H9 (cell line): ENCODE data around the gene ABI3. TPM values are rescaled to one million over a fixed set of nuclear protein-coding genes. Genes with fewer than 3 reads are reported as not detected.

Experiments
- DNase-seq: peaks from one replicate; pipeline ENCODE4 v3.0.0-alpha.2; 2017
- H2AFZ ChIP-seq: one replicate; pipeline ENCODE4 v1.6.1; 2013; ENCODE audit warnings: mild to moderate bottlenecking, low read length, control low read depth, moderate library complexity
- H2AK5ac ChIP-seq: 2 replicates; pipeline ENCODE4 v1.6.1; 2013; ENCODE audit warnings: low read length, control low read depth, mixed read lengths; ENCODE audit not compliant: insufficient read length
- H2BK120ac ChIP-seq: one replicate; pipeline ENCODE4 v1.6.1; 2013; ENCODE audit warnings: low read depth, mild to moderate bottlenecking, low read length, control low read depth, inconsistent platforms; ENCODE audit not compliant: poor library complexity, severe bottlenecking
- H2BK12ac ChIP-seq: 2 replicates; pipeline ENCODE4 v1.6.1; 2013; ENCODE audit warnings: low read length, control low read depth, mixed read lengths, low read depth; ENCODE audit not compliant: insufficient read length
- H2BK15ac ChIP-seq: 2 replicates; pipeline ENCODE4 v1.6.1; 2013; ENCODE audit warnings: low read depth, low read length, control low read depth
- H2BK20ac ChIP-seq: one replicate; pipeline ENCODE4 v1.6.1; 2013; ENCODE audit warnings: low read depth, mild to moderate bottlenecking, low read length, control low read depth, inconsistent platforms; ENCODE audit not compliant: poor library complexity, severe bottlenecking
- H2BK5ac ChIP-seq: 2 replicates; pipeline ENCODE4 v1.6.1; 2013; ENCODE audit warnings: low read length, control low read depth, mixed read lengths; ENCODE audit not compliant: insufficient read length
- H3K14ac ChIP-seq: 2 replicates; pipeline ENCODE4 v1.6.1; 2013; ENCODE audit warnings: low read length, control low read depth; ENCODE audit not compliant: insufficient read depth
- H3K18ac ChIP-seq: 2 replicates; pipeline ENCODE4 v1.6.1; 2013; ENCODE audit warnings: low read depth, mild to moderate bottlenecking, mixed read lengths, low read length, control low read depth; ENCODE audit not compliant: insufficient read length
- H3K23ac ChIP-seq: 2 replicates; pipeline ENCODE4 v1.6.1; 2013; ENCODE audit warnings: low read length, control low read depth, mixed read lengths, low read depth; ENCODE audit not compliant: insufficient read length
- H3K23me2 ChIP-seq: 2 replicates; pipeline ENCODE4 v1.6.1; 2013; ENCODE audit warnings: low read depth, mild to moderate bottlenecking, mixed read lengths, low read length, control low read depth; ENCODE audit not compliant: insufficient read length, poor library complexity, severe bottlenecking
- H3K27ac ChIP-seq: 2 replicates; pipeline ENCODE4 v1.5.1; 2013; ENCODE audit warnings: low read length, control low read depth, mixed read lengths, low read depth; ENCODE audit not compliant: insufficient read length
- H3K27me3 ChIP-seq: 2 replicates; pipeline ENCODE4 v1.6.1; 2013; ENCODE audit warnings: low read length, control low read depth, inconsistent platforms; ENCODE audit not compliant: insufficient read depth
- H3K4ac ChIP-seq: 2 replicates; pipeline ENCODE4 v1.6.1; 2013; ENCODE audit warnings: low read depth, mild to moderate bottlenecking, control low read depth, inconsistent platforms, low read length, moderate library complexity
- H3K4me1 ChIP-seq: 2 replicates; pipeline ENCODE4 v1.6.1; 2013; ENCODE audit warnings: low read length, control low read depth, inconsistent platforms; ENCODE audit not compliant: insufficient read depth
- H3K4me2 ChIP-seq: 2 replicates; pipeline ENCODE4 v1.6.1; 2013; ENCODE audit warnings: low read length, control low read depth, mixed read lengths; ENCODE audit not compliant: insufficient read length, insufficient read depth
- H3K56ac ChIP-seq: 2 replicates; pipeline ENCODE4 v1.6.1; 2013; ENCODE audit warnings: low read depth, mild to moderate bottlenecking, mixed read lengths, low read length, control low read depth; ENCODE audit not compliant: insufficient read length
- H3K79me1 ChIP-seq: 2 replicates; pipeline ENCODE4 v1.6.1; 2013; ENCODE audit warnings: low read depth, mild to moderate bottlenecking, moderate library complexity, low read length, control low read depth, inconsistent platforms; ENCODE audit not compliant: insufficient read depth, poor library complexity, severe bottlenecking
- H3K79me2 ChIP-seq: 2 replicates; pipeline ENCODE4 v1.6.1; 2013; ENCODE audit warnings: low read length, control low read depth, inconsistent platforms; ENCODE audit not compliant: insufficient read depth
- H3K9ac ChIP-seq: 2 replicates; pipeline ENCODE4 v1.6.1; 2013; ENCODE audit warnings: low read length, control low read depth, mixed read lengths; ENCODE audit not compliant: insufficient read length; ENCODE audit errors: extremely low read depth
- H3K9me3 ChIP-seq: one replicate; pipeline ENCODE4 v1.6.1; 2013; ENCODE audit warnings: low read depth, low read length, inconsistent platforms; ENCODE audit not compliant: control insufficient read depth
- H3T11ph ChIP-seq: one replicate; pipeline ENCODE4 v1.6.1; 2013; ENCODE audit warnings: mild to moderate bottlenecking, low read length, control low read depth, inconsistent platforms
- H4K20me1 ChIP-seq: one replicate; pipeline ENCODE4 v1.6.1; 2013; ENCODE audit not compliant: control insufficient read depth, insufficient read length, insufficient read depth
- H4K5ac ChIP-seq: 2 replicates; pipeline ENCODE4 v1.6.1; 2013; ENCODE audit warnings: low read depth, mild to moderate bottlenecking, mixed read lengths, low read length, control low read depth; ENCODE audit not compliant: insufficient read length
- H4K8ac ChIP-seq: replicated peaks from 2 replicates; pipeline ENCODE4 v1.6.1; 2013; ENCODE audit warnings: low read length, control low read depth, mixed read lengths, low read depth; ENCODE audit not compliant: insufficient read length
- H4K91ac ChIP-seq: 2 replicates; pipeline ENCODE4 v1.6.1; 2013; ENCODE audit warnings: low read depth, mild to moderate bottlenecking, moderate library complexity, mixed read lengths, low read length, control low read depth; ENCODE audit not compliant: insufficient read length
- H3K27ac Mint-ChIP-seq, 3 experiments: 2 replicates in 2 of 3; 3 replicates in 1 of 3; pipeline ENCODE4 v1.8.0; 2020 to 2021; ENCODE audit warnings: mixed read lengths in 3 of 3, mild to moderate bottlenecking in 1 of 3, moderate library complexity in 1 of 3
- H3K27me3 Mint-ChIP-seq: 2 replicates; pipeline ENCODE4 v1.8.0; 2021; ENCODE audit warnings: low read depth, mild to moderate bottlenecking, moderate library complexity, mixed read lengths
- H3K36me3 Mint-ChIP-seq, 3 experiments: 2 replicates in 2 of 3; 3 replicates in 1 of 3; pipeline ENCODE4 v1.8.0; 2020 to 2021; ENCODE audit warnings: low read depth in 3 of 3, mixed read lengths in 3 of 3; ENCODE audit not compliant: insufficient read depth in 1 of 3
- H3K4me1 Mint-ChIP-seq, 2 experiments: 2 replicates each; pipeline ENCODE4 v1.8.0; 2020; ENCODE audit warnings: mixed read lengths in 2 of 2
- H3K4me3 Mint-ChIP-seq, 2 experiments: 2 replicates in 1 of 2; 3 replicates in 1 of 2; pipeline ENCODE4 v1.8.0; 2020 to 2021; ENCODE audit warnings: mild to moderate bottlenecking in 2 of 2, mixed read lengths in 2 of 2, moderate library complexity in 1 of 2
- H3K9me3 Mint-ChIP-seq, 2 experiments: 2 replicates in 1 of 2; 3 replicates in 1 of 2; pipeline ENCODE4 v1.8.0; 2020; ENCODE audit warnings: mild to moderate bottlenecking in 2 of 2, mixed read lengths in 2 of 2, moderate library complexity in 1 of 2
- CTCF ChIP-seq: fragments of 200-600 bp; sonication (generic); conservative IDR thresholded peaks from 3 replicates; pipeline ENCODE4 v1.8.0; 2021; ENCODE audit warnings: antibody characterized with exemption, mild to moderate bottlenecking
- WGBS: extraction: QIAGEN DNeasy Blood & Tissue Kit; methylation state at CpG from one replicate; pipeline ENCODE4 v1.1.7; 2013; ENCODE audit warnings: missing lambda C conversion rate, low lambda C conversion rate, mixed read lengths; ENCODE audit not compliant: insufficient read length; ENCODE audit errors: extremely low coverage; 5-methylcytosine and 5-hydroxymethylcytosine counted together
- total RNA-seq: library from RNA; stranded (reverse); gene quantifications from 2 replicates; pipeline ENCODE4 v1.2.1, GENCODE V29; 2021

ABI3 gene
- total RNA-seq, 1 experiment from 2014 or later = 2.1 TPM

- H2AK5ac ChIP-seq = no peak overlapping the region
- Mint-ChIP-seq H3K4me1 (peaks cover 18 to 25% of the 10 kb centered on the region in 2 experiments), H3K4me3 (peak overlapping the region; percentile 62 to 85), H3K9me3 (no peaks in the 10 kb centered on the region), H3K36me3 (no peaks in the 10 kb centered on the region; a peak in 1 of 7 replicates), H3K27ac (no peak overlapping the region; a peak in 1 of 7 replicates), H3K27me3 (peaks cover 80% of the 10 kb centered on the region)
- no peak overlapping the region for H3K18ac ChIP-seq
- no peak overlapping the region for H2AFZ ChIP-seq
- no peaks in the 10 kb centered on the region for H3K79me1 ChIP-seq
- H4K8ac ChIP-seq = no peak overlapping the region
- H2BK120ac ChIP-seq = no peak overlapping the region
- no peak for DNase-seq
- no peak overlapping the region for H2BK12ac ChIP-seq
- no peak overlapping the region for H4K91ac ChIP-seq
- peaks cover 6% of the 10 kb centered on the region for H3K23me2 ChIP-seq
- no peak overlapping the region for H2BK15ac ChIP-seq
- TF ChIP-seq CTCF = no peak
- H3K4me1 ChIP-seq = no peaks in the 10 kb centered on the region
- no peaks in the 10 kb centered on the region for H4K20me1 ChIP-seq
- WGBS = no CpG with 5 or more reads among the region's 36 CpGs
- H3K4me2 ChIP-seq = peak overlapping the region; percentile 63
- no peak overlapping the region for H2BK5ac ChIP-seq
- H3K56ac ChIP-seq = no peak overlapping the region
- no peak overlapping the region for H2BK20ac ChIP-seq
- no peak overlapping the region for H3K4ac ChIP-seq
- no peak overlapping the region for H3K23ac ChIP-seq
- H3K27me3 ChIP-seq = peaks cover 16% of the 10 kb centered on the region; the same call in 1 of the 2 replicates
- H3K79me2 ChIP-seq = no peaks in the 10 kb centered on the region
- H3T11ph ChIP-seq = no peak overlapping the region
- no peak overlapping the region for H3K27ac ChIP-seq
- no peak overlapping the region for H3K9ac ChIP-seq
- H4K5ac ChIP-seq = no peak overlapping the region
- H3K14ac ChIP-seq = no peak overlapping the region
- no peaks in the 10 kb centered on the region for H3K9me3 ChIP-seq
Observed at GRCh38 chr17:49229805-49230600, 19.5 kb downstream of the ABI3 start.
